ENCODE results near the gene PELI2.

PELI2 gene

GRCh38 chr14:56293506-56293905, 175.3 kb downstream of the PELI2 start:
- H3K27me3 ChIP-seq (ENCODE audit: insufficient read depth, poor library complexity, severe bottlenecking), result no peaks in the 10 kb centered on the region
- no peak overlapping the region for H3K4me3 ChIP-seq (ENCODE audit: severe bottlenecking)
- ATAC-seq (ENCODE audit: low read depth) (no peak), DNase-seq (ENCODE audit: low spot score) (no peak)
- no peak for TF ChIP-seq CTCF (IDR thresholded peaks at IDR 0.05; ENCODE audit: poor library complexity, severe bottlenecking)
- no peaks in the 10 kb centered on the region for H3K4me1 ChIP-seq (ENCODE audit: insufficient read depth, poor library complexity, severe bottlenecking)
- H3K27ac ChIP-seq (ENCODE audit: poor library complexity, severe bottlenecking), result no peak overlapping the region
- H3K9me3 ChIP-seq (ENCODE audit: severe bottlenecking), result no peaks in the 10 kb centered on the region
- H3K36me3 ChIP-seq (ENCODE audit: low read depth), result no peaks in the 10 kb centered on the region

- DNase-seq (ENCODE audit: low spot score), result no peak
- Histone ChIP-seq H3K27me3 (ENCODE audit: insufficient read depth, poor library complexity, severe bottlenecking) (no peaks in the 10 kb centered on the region), H3K9me3 (ENCODE audit: severe bottlenecking) (no peaks in the 10 kb centered on the region), H3K27ac (ENCODE audit: poor library complexity, severe bottlenecking) (no peak overlapping the region), H3K36me3 (ENCODE audit: low read depth) (no peaks in the 10 kb centered on the region), H3K4me1 (ENCODE audit: insufficient read depth, poor library complexity, severe bottlenecking) (no peaks in the 10 kb centered on the region), H3K4me3 (ENCODE audit: severe bottlenecking) (no peak overlapping the region)
- peak; percentile 33; the same call in 1 of the 3 replicates for ATAC-seq (ENCODE audit: low read depth)
- no peak for TF ChIP-seq CTCF (IDR thresholded peaks at IDR 0.05; ENCODE audit: poor library complexity, severe bottlenecking)
These were observed 175.9 kb downstream of the PELI2 start for GRCh38 chr14:56294128-56294527.

GRCh38 chr14:56295743-56296142, 177.5 kb downstream of the PELI2 start:
- DNase-seq (ENCODE audit: low spot score), result no peak
- no peaks in the 10 kb centered on the region for H3K27me3 ChIP-seq (ENCODE audit: insufficient read depth, poor library complexity, severe bottlenecking)
- no peaks in the 10 kb centered on the region for H3K36me3 ChIP-seq (ENCODE audit: low read depth)
- H3K27ac ChIP-seq (ENCODE audit: poor library complexity, severe bottlenecking), result no peak overlapping the region
- no peak overlapping the region for H3K4me3 ChIP-seq (ENCODE audit: severe bottlenecking)
- no peaks in the 10 kb centered on the region for H3K4me1 ChIP-seq (ENCODE audit: insufficient read depth, poor library complexity, severe bottlenecking)
- TF ChIP-seq CTCF (IDR thresholded peaks at IDR 0.05; ENCODE audit: poor library complexity, severe bottlenecking), result no peak
- ATAC-seq (ENCODE audit: low read depth), result peak; percentile 53; the same call in 1 of the 3 replicates
- no peaks in the 10 kb centered on the region for H3K9me3 ChIP-seq (ENCODE audit: severe bottlenecking)

- Histone ChIP-seq H3K27me3 (ENCODE audit: insufficient read depth, poor library complexity, severe bottlenecking) (no peaks in the 10 kb centered on the region), H3K27ac (ENCODE audit: poor library complexity, severe bottlenecking) (no peak overlapping the region), H3K36me3 (ENCODE audit: low read depth) (no peaks in the 10 kb centered on the region), H3K4me1 (ENCODE audit: insufficient read depth, poor library complexity, severe bottlenecking) (no peaks in the 10 kb centered on the region), H3K9me3 (ENCODE audit: severe bottlenecking) (no peaks in the 10 kb centered on the region), H3K4me3 (ENCODE audit: severe bottlenecking) (no peak overlapping the region)
- ATAC-seq (ENCODE audit: low read depth) (no peak), DNase-seq (ENCODE audit: low spot score) (no peak)
- TF ChIP-seq CTCF (IDR thresholded peaks at IDR 0.05; ENCODE audit: poor library complexity, severe bottlenecking), result no peak
These were observed 179.2 kb downstream of the PELI2 start for GRCh38 chr14:56297449-56297848.

- Histone ChIP-seq H3K4me3 (ENCODE audit: severe bottlenecking) (no peak overlapping the region), H3K4me1 (ENCODE audit: insufficient read depth, poor library complexity, severe bottlenecking) (no peaks in the 10 kb centered on the region), H3K27me3 (ENCODE audit: insufficient read depth, poor library complexity, severe bottlenecking) (no peaks in the 10 kb centered on the region), H3K27ac (ENCODE audit: poor library complexity, severe bottlenecking) (no peak overlapping the region), H3K9me3 (ENCODE audit: severe bottlenecking) (no peaks in the 10 kb centered on the region), H3K36me3 (ENCODE audit: low read depth) (no peaks in the 10 kb centered on the region)
- ATAC-seq (ENCODE audit: low read depth) (no peak), DNase-seq (ENCODE audit: low spot score) (no peak)
- TF ChIP-seq CTCF (IDR thresholded peaks at IDR 0.05; ENCODE audit: poor library complexity, severe bottlenecking), result no peak
These were observed 181.2 kb downstream of the PELI2 start for GRCh38 chr14:56299306-56299984.

Measured in RWPE2 (cell line).